ENCODE results near the gene ADGRE3. TPM values are rescaled to one million over a fixed set of nuclear protein-coding genes. Genes with fewer than 3 reads are reported as not detected.
"Not testable (repeated sequence)": the region's sequence is repeated elsewhere in the genome, so short reads cannot be mapped to it uniquely, and the experiment has no call there.

ADGRE3 gene
- total RNA-seq, 1 experiment from 2014 or later: not detected

DNA sequence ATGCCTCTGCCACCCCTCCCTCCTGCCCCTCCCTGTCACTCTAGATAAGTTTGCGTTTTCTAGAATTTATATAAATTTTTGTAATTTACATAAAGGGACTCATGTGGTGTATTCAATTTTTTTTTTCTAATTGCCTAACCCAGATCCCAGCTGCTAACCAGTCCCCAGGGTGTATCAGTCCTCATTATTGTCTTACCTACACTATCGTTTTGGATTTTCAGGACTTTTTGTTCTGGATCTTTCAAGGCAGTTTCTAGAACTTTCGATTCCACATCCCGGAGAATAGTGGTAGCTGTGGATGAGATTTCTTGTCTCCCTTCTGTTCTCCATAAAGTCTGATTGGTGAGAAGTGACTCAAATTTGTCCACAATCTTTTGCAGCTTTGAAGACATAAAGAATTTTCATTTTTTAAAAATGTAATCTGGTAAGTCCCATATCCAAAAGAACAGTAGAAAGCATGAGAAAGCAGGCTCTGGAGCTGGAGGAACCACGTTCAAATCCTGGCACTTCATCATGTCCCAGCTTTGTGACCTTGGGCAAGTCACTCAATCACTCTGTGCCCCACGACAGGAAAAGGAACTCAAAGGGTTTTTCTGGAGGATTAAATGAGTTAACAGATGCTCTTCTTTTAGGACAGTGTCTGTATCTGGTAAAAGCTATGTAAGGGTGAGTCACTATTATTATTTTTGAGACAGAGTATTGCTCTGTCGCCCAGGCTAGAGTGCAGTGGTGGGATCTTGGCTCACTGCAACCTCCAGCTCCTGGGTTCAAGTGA lies 19.7 kb downstream of the ADGRE3 start:
- H3K36me3 ChIP-seq: no peaks in the 10 kb centered on the region
- no peaks in the 10 kb centered on the region for H3K4me1 ChIP-seq (replicated peaks)
- DNase-seq (ENCODE audit: low read depth in 1 of 2, low spot score in 2 of 2): no peak
- no peaks in the 10 kb centered on the region for H3K9me3 ChIP-seq (replicated peaks)
- H3K27ac ChIP-seq: no peak overlapping the region
- H3K4me3 ChIP-seq: no peak overlapping the region
- 0 out of 2 replicates have a peak, but pooled peaks cover 9% of the 10 kb centered on the region for H3K27me3 ChIP-seq (replicated peaks)

DNA sequence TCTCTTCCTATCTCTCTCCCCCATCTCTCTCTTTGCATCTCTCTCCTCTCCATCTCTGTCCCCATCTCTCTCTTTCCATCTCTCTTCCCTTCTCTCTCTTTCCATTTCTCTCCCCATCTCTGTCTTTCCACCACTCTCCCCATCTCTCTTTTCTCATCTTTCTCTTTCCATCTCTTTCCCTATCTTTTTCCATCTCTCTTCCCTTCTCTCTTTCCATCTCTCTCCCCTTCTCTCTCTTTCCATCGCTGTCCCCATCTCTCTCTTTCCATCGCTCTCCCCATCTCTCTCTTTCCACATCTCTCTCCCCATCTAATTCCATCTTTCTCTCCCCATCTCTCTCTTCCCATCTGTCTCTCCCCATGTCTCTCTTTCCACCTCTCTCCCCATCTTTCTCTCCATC lies 24.5 kb downstream of the ADGRE3 start:
- Histone ChIP-seq H3K9me3 (replicated peaks) (no peaks in the 10 kb centered on the region), H3K4me1 (replicated peaks) (no peaks in the 10 kb centered on the region), H3K27me3 (replicated peaks) (peaks cover 4% of the 10 kb centered on the region; the same call in 1 of the 2 replicates), H3K4me3 (no peak overlapping the region), H3K27ac (no peak overlapping the region), H3K36me3 (no peaks in the 10 kb centered on the region)
- DNase-seq (ENCODE audit: low read depth in 1 of 2, low spot score in 2 of 2): no peak

DNA sequence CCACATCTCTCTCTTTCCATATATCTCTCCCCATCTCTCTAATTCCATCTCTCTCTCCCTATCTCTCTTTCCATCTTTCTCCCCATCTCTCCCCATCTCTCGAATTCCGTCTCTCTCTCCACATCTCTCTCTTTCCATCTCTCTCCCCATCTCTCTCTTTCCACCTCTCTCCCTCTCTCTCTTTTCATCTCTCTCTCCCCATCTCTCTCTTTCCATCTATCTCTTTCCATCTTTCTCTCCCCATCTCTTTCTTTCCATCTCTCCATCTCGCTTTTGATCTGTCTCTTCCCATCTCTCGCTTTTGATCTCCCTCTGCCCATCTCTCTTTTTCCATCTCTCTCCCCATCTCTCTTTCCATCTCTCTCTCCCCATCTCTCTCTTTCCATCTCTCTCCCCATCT lies 25.6 kb downstream of the ADGRE3 start:
- H3K27me3 ChIP-seq (replicated peaks): no peaks in the 10 kb centered on the region; the same call in 1 of the 2 replicates
- no peaks in the 10 kb centered on the region for H3K4me1 ChIP-seq (replicated peaks)
- no peak for DNase-seq (ENCODE audit: low read depth in 1 of 2, low spot score in 2 of 2)
- H3K9me3 ChIP-seq (replicated peaks): no peaks in the 10 kb centered on the region
- H3K4me3 ChIP-seq: no peak overlapping the region
- no peak overlapping the region for H3K27ac ChIP-seq
- H3K36me3 ChIP-seq: no peaks in the 10 kb centered on the region

DNA sequence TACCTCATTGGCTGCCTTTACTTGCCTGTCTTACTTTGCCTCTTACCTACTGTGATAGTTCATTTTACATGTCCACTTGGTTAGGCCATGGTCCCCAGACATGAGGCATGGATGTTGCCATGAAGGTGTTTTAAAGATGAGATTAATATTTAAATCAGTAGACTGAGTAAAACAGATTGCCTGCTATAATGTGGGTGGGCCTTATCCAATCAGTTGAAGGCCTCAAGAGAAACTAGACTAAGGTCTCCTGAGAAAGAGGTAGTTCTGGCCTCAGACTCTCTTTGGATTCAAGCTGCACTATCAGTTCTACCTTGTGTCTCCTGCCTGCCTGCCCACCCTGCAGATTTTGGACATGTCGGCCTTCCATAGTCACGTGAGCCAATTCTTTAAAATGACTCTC lies 26.1 kb downstream of the ADGRE3 start:
- Histone ChIP-seq H3K36me3 (no peaks in the 10 kb centered on the region), H3K27me3 (replicated peaks) (no peaks in the 10 kb centered on the region; the same call in 1 of the 2 replicates), H3K27ac (no peak overlapping the region), H3K9me3 (replicated peaks) (no peaks in the 10 kb centered on the region), H3K4me3 (no peak overlapping the region), H3K4me1 (replicated peaks) (no peaks in the 10 kb centered on the region)
- no peak for DNase-seq (ENCODE audit: low read depth in 1 of 2, low spot score in 2 of 2)

DNA sequence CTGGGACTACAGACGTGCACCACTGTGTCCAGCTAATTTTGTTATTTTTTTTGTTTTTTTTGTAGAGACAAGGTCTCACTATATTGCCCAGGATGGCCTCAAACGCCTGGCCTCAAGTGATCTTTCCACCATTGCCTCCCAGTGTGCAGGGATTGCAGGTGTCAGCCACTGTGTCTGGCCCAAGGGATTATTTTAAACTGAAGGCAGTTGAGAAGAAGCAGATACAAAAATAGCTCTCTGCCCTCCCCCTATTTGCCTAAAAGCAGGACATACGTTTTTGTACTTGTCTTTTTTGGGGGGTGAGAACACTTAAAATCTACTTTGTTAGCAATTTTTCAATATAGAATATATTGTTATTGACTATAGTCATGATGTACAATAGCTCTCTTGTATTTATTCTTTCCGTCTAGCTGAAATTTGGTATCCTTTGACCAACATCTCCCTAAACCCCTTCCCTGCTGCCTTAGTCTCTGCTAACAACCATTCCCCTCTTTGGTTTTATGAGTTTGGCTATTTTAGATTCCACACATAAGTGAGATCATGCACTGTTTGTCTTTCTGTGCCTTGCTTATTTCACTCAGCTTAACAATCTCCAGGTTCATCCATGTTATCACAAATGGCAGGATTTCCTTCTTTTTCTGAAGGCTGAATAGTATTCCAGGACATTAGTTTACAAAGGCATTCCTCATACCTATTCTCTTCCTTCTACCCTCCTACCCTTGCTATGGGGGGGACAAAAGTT lies 34.9 kb downstream of the ADGRE3 start:
- no peaks in the 10 kb centered on the region for H3K36me3 ChIP-seq
- 0 out of 2 replicates have a peak, but pooled peaks cover 2% of the 10 kb centered on the region for H3K27me3 ChIP-seq (replicated peaks)
- H3K9me3 ChIP-seq (replicated peaks): no peaks in the 10 kb centered on the region
- DNase-seq (ENCODE audit: low read depth in 1 of 2, low spot score in 2 of 2): no peak
- H3K4me1 ChIP-seq (replicated peaks): no peaks in the 10 kb centered on the region
- no peak overlapping the region for H3K4me3 ChIP-seq
- H3K27ac ChIP-seq: no peak overlapping the region

DNA sequence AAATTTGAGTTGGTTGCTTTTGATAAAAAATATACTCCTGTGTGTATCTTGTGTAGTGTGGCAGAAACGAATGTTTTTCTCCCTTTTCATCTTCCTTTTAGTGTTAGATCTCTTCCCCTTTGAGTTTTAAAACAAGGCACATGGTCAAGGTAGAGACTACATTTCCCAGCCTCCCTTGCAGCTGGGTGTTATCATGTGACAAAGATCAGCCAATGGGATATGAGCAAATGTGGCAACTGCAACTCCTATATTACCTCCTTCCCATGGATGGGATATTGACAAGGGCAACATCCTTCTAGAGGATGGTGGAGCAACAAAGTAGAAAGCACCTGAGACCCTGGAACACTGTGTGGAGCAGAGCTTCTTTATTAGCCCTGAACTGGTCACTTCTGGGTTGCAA lies 42.4 kb downstream of the ADGRE3 start:
- H3K4me3 ChIP-seq: no peak overlapping the region
- H3K36me3 ChIP-seq: no peaks in the 10 kb centered on the region
- DNase-seq (ENCODE audit: low read depth in 1 of 2, low spot score in 2 of 2): no peak
- no peaks in the 10 kb centered on the region for H3K9me3 ChIP-seq (replicated peaks)
- no peak overlapping the region for H3K27ac ChIP-seq
- peaks cover 5% of the 10 kb centered on the region; the same call in 1 of the 2 replicates for H3K27me3 ChIP-seq (replicated peaks)
- no peaks in the 10 kb centered on the region for H3K4me1 ChIP-seq (replicated peaks)

DNA sequence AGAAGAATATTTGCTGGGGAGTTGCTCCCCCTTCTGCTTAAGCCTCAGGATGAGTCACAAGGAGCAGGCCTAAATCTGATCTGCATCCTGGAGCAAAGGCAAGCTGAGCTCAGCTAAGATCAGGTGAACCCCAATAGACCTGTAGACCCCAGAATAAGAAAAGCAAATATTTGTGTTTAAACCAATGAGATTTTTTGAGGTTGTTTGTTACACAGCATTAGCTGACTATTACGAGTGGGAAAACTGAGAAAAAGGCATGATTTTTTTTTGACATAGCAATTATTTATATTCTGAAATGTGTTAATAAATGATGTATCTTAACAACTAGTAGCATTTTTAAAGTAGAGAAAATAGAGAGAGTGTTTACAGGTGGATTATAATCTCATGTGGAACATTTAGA lies 45.1 kb downstream of the ADGRE3 start:
- H3K4me1 ChIP-seq (replicated peaks): no peaks in the 10 kb centered on the region
- H3K9me3 ChIP-seq (replicated peaks): no peaks in the 10 kb centered on the region
- no peak for DNase-seq (ENCODE audit: low read depth in 1 of 2, low spot score in 2 of 2)

DNA sequence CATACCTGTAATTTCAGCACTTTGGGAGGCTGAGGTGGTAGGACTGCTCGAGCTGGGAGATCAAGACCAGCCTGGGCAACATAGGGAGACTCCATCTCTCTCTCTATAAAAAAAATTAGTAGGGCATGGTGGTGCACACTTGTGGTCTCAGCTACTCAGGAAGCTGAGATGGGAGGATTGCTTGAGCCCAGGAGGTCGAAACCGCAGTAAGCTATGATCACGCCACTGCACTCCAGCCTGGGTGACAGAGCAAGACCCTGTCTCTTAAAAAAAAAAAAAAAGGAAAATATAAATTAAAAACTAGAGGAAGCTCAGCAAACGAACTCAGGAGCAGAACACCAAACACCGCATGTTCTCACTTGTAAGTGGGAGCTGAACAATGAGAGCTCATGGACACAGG lies 50.2 kb downstream of the ADGRE3 start:
- H3K36me3 ChIP-seq; DNase-seq (ENCODE audit: low read depth in 1 of 2, low spot score in 2 of 2); H3K27me3 ChIP-seq (replicated peaks); H3K27ac ChIP-seq; H3K9me3 ChIP-seq (replicated peaks); H3K4me1 ChIP-seq (replicated peaks); H3K4me3 ChIP-seq: not testable (repeated sequence)

More for the DNA sequence above, 45.1 kb downstream of the ADGRE3 start:
- no peak overlapping the region for H3K4me3 ChIP-seq
- peaks cover 3% of the 10 kb centered on the region; the same call in 1 of the 2 replicates for H3K27me3 ChIP-seq (replicated peaks)
- H3K27ac ChIP-seq: no peak overlapping the region
- H3K36me3 ChIP-seq: no peaks in the 10 kb centered on the region

DNA sequence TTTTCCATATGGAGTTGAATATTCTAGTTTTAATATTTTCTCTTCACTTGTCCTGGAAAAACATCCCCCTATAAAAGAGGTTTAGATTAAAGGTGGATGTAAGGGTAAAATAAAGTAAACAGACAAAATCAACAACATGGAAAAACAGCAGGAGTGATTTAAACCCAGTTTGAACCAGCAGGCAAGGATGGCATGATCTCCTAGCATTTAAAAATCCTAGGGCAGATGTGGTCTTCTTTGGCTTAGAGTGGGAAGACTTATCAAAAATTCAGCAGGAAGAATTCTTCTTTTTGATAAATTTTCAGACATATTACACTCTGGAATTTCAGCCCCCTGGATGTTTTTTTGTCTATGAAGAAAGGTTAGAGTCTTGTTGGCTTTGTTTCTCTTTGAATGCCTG lies 55.2 kb downstream of the ADGRE3 start:
- Histone ChIP-seq H3K36me3 (no peaks in the 10 kb centered on the region), H3K27me3 (replicated peaks) (no peaks in the 10 kb centered on the region), H3K4me1 (replicated peaks) (no peaks in the 10 kb centered on the region), H3K9me3 (replicated peaks) (peaks cover 14% of the 10 kb centered on the region), H3K4me3 (no peak overlapping the region), H3K27ac (no peak overlapping the region)
- no peak for DNase-seq (ENCODE audit: low read depth in 1 of 2, low spot score in 2 of 2)

DNA sequence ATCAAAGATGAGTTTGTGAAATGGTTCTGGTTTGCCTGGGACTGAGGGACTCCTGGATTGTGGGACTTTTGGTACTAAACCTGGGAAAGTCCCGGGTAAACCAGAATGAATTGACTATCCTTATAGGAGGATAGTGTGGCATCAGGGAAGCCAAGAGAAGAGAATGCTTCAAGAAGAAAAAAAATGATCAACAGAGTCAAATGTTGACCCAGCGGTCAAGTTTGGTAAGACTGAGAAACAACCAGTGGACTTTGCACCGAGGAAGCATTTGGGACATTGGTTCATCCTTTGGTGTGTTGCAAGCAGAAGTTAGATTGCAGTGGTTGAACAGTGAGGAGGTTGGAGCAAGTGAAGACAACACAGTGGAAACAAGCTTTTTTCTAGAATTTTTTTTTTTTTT lies 58.2 kb downstream of the ADGRE3 start:
- no peak overlapping the region for H3K27ac ChIP-seq
- H3K4me3 ChIP-seq: no peak overlapping the region
- no peaks in the 10 kb centered on the region for H3K4me1 ChIP-seq (replicated peaks)
- no peak for DNase-seq (ENCODE audit: low read depth in 1 of 2, low spot score in 2 of 2)
- H3K36me3 ChIP-seq: no peaks in the 10 kb centered on the region
- no peaks in the 10 kb centered on the region for H3K27me3 ChIP-seq (replicated peaks)
- H3K9me3 ChIP-seq (replicated peaks): peaks cover 14% of the 10 kb centered on the region

DNA sequence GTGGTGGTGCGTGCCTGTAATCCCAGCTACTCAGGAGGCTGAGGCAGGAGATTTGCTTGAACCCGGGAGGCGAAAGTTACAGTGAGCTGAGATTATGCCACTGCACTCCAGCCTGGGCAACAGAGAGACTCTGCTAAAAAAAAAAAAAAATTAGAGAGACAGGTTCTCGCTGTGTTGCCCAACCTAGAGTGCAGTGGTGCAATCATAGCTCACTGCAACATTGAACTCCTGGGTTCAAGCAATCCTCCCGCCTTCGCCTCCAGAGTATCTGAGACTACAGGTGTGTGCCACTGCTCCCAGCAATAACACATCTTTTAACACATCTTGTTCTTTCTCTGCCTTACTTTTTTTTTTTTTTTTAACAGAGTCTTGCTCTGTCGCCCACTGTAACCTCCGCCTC lies 59.0 kb downstream of the ADGRE3 start:
- Histone ChIP-seq H3K27ac (no peak overlapping the region), H3K36me3 (no peaks in the 10 kb centered on the region), H3K9me3 (replicated peaks) (peaks cover 14% of the 10 kb centered on the region), H3K27me3 (replicated peaks) (no peaks in the 10 kb centered on the region), H3K4me1 (replicated peaks) (no peaks in the 10 kb centered on the region), H3K4me3 (no peak overlapping the region)
- DNase-seq (ENCODE audit: low read depth in 1 of 2, low spot score in 2 of 2): no peak

DNA sequence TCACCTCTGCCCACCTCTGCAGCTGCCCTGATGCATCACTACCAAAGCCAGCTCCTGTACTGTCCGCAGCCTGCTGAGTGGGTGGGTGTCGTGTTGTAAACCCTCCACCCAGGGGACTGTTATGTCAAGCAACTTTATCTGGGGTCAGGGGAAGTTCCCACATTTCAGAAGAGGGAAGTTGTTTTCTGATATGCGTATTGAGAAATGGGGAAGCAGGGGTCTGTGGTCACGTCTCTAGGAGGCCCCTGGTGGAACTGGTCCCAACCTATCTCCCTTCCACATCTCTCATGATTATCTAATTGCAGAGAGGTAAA lies 60.6 kb downstream of the ADGRE3 start:
- Histone ChIP-seq H3K27me3 (replicated peaks) (no peaks in the 10 kb centered on the region), H3K27ac (no peak overlapping the region), H3K4me1 (replicated peaks) (no peaks in the 10 kb centered on the region), H3K4me3 (no peak overlapping the region), H3K36me3 (no peaks in the 10 kb centered on the region), H3K9me3 (replicated peaks) (peaks cover 4% of the 10 kb centered on the region)
- no peak for DNase-seq (ENCODE audit: low read depth in 1 of 2, low spot score in 2 of 2)

DNA sequence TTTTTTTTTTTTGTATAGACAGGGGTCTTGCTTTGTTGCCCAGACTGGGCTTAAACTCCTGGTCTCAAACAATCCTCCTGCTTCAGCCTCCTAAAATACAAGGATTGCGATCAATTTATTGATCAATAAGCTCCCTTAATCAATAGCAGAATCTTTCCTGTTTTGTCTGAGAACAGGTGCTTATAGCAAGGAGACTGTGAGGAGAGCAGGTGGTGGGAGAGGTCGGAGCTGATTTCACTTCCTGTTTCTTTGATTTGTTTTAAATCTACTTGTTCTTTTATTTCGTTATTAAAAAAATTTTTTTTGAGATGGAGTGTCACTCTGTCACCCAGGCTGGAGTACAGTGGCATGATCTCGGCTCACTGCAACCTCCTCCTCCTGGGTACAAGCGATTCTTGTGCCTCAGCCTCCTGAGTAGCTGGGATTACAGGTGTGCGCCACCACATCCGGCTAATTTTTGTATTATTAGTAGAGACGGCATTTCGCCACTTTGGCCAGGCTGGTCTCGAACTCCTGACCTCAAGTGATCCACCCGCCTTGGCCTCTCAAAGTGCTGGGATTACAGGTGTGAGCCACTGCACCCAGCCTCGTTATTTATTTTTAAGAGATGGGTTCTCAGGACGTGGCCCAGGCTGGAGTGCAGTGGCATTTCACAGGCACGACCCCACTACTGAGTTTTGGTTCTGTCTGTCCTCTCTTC lies 61.1 kb downstream of the ADGRE3 start:
- H3K9me3 ChIP-seq (replicated peaks); H3K4me1 ChIP-seq (replicated peaks); H3K36me3 ChIP-seq; DNase-seq (ENCODE audit: low read depth in 1 of 2, low spot score in 2 of 2); H3K27me3 ChIP-seq (replicated peaks); H3K27ac ChIP-seq; H3K4me3 ChIP-seq: not testable (repeated sequence)

DNA sequence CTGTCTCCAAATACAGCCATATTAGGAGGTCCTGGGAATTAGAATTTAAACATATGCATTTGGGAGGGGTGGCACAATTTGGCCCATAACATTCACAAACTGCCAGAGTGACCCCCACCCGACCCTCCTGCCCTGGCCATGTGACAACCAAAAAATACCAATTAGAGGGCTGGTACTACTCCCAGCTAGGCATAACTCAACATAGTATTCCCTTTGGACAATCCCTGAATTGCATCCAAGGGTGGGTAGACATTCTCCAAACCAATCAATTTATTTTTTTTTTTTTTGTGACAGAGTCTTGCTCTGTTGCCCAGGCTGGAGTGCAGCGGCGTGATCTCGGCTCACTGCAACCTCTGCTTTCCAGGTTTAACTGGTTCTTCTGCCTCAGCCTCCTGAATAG lies 62.0 kb downstream of the ADGRE3 start:
- Histone ChIP-seq H3K36me3 (no peaks in the 10 kb centered on the region), H3K27ac (no peak overlapping the region), H3K27me3 (replicated peaks) (no peaks in the 10 kb centered on the region), H3K4me1 (replicated peaks) (no peaks in the 10 kb centered on the region), H3K9me3 (replicated peaks) (no peaks in the 10 kb centered on the region), H3K4me3 (no peak overlapping the region)
- no peak for DNase-seq (ENCODE audit: low read depth in 1 of 2, low spot score in 2 of 2)
